Epithelial cell of proximal tubule (primary cell): ENCODE measurements around the gene AP4E1. TPM values are rescaled to one million over a fixed set of nuclear protein-coding genes. Genes with fewer than 3 reads are reported as not detected.

ENCODE experiments used
- DNase-seq: peaks from one replicate; pipeline ENCODE4 v3.0.0-alpha.2; 2011; ENCODE audit warnings: low read depth
- H3K4me3 ChIP-seq: 2 replicates; pipeline ENCODE4 v1.5.1; 2011; ENCODE audit warnings: low read depth, mild to moderate bottlenecking, low read length
- total RNA-seq: library from RNA; depleted of rRNA; stranded (reverse); fragments of >200 nt; gene quantifications from 2 replicates; pipeline ENCODE4 v1.2.3, GENCODE V29; 2015
- TF ChIP-seq, protein P1 (sequence below): conservative IDR thresholded peaks from 2 replicates; pipeline ENCODE4 v1.5.1; 2012; ENCODE audit warnings: low read depth, mild to moderate bottlenecking, low read length

The AP4E1 gene
- total RNA-seq, 1 donor from 2014 or later = 4.6 TPM

DNA sequence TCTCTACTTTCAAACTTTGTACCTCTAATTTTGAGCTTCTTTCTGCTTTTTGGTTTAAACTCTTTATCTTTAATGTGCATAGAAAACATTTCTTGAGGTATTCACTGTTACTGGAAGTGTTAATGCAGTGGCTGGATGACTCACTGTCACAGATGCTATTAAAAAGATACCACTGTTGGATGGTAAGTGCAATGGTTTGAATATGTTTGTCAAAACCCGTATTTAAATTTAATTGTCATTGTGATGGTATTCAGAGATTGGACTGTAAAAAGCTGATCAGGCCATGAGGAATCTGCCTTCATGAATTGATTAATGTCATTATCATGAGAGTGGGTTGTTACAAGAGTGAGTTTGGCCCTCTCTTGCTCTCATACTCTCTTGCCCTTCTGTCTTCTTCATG is 70.6 kb downstream of the AP4E1 start:
- TF ChIP-seq, protein P1, sequence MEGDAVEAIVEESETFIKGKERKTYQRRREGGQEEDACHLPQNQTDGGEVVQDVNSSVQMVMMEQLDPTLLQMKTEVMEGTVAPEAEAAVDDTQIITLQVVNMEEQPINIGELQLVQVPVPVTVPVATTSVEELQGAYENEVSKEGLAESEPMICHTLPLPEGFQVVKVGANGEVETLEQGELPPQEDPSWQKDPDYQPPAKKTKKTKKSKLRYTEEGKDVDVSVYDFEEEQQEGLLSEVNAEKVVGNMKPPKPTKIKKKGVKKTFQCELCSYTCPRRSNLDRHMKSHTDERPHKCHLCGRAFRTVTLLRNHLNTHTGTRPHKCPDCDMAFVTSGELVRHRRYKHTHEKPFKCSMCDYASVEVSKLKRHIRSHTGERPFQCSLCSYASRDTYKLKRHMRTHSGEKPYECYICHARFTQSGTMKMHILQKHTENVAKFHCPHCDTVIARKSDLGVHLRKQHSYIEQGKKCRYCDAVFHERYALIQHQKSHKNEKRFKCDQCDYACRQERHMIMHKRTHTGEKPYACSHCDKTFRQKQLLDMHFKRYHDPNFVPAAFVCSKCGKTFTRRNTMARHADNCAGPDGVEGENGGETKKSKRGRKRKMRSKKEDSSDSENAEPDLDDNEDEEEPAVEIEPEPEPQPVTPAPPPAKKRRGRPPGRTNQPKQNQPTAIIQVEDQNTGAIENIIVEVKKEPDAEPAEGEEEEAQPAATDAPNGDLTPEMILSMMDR = no peak
- DNase-seq = no peak
- H3K4me3 ChIP-seq = no peak overlapping the region

DNA sequence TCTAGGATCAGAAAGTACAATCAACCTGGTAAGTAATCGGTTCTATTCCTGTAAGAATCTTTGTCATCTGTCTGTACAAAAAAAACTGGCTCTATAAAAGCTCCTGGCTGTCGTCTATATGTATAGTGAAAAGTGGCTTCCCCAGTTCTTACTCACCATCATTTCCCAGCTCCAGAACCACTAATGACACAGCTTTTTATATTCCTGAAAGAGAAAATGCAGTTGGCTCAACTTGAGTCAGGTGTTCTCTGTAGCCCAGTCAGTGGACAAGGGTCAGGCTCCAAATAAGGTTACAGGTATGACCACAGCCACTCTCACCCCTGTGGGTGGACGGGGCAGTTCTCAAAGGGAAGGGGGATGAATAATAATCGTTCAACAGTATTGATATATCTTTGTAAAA is 85.1 kb downstream of the AP4E1 start:
- DNase-seq = no peak
- no peak overlapping the region for H3K4me3 ChIP-seq
- TF ChIP-seq, protein P1 = no peak

DNA sequence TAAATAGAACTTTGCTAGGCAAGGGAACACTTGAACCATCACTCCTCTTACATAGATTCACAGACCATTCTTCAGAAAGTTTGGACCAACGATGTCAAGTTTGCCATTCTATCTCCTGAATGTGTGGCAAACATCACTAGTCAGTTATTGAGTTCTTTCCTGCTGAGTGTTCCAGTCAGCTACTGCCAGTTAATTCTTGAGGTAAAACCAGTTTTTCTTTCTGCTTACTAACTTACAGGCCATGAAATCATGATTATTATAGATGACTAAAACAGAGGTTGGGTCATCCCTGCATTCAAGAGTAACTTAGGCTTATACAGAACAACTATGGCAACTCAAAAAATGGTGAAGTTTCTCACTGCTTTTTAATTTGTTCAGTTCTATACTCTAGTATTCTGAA is 88.2 kb downstream of the AP4E1 start:
- no peak overlapping the region for H3K4me3 ChIP-seq
- TF ChIP-seq, protein P1 = no peak
- DNase-seq = no peak

DNA sequence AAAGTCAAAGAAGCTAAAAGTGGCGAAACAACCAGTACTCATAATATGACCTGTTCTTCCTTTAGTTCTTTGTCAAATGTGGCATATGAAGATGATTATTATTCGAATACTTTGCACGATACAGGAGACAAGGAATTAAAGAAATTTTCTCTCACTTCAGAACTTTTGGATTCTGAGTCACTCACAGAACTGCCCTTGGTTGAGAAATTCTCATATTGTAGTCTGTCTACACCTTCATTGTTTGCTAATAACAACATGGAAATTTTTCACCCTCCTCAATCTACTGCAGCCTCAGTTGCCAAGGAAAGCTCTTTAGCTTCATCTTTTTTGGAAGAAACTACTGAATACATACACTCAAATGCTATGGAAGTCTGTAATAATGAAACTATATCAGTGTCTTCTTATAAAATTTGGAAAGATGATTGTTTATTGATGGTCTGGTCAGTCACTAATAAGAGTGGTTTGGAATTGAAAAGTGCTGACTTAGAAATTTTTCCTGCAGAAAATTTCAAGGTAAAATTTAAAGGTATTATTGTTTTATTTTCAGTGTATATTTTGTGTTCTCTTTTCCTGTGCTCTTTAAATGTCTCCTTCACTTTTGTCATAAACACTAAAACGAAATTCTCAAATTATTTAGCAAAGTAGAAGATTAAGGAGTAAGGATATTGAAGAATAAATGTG is 89.0 kb downstream of the AP4E1 start:
- no peak for DNase-seq
- no peak overlapping the region for H3K4me3 ChIP-seq
- TF ChIP-seq, protein P1 = no peak

DNA sequence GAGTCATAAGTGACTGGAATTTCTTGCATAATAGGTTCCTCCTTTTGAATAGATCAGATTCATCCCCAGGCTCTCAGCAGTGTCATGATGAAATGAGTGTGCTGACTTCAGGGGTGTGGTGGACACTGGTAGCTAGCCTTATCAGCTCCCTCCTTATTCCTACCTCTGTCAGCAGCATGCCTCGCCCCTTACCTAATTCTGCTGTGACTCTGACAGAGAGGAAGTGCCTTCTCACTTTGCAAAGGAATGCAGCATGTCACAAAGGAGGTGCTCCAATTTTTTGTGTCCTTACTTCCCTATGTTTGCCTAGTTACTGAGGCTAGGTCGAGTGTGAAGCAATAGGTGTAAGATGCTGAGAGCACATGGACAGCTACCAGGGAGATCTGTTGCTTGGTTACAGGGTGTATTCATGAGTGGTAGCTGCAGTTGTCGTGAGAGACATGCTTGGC is 95.6 kb downstream of the AP4E1 start:
- TF ChIP-seq, protein P1 = no peak
- no peak for DNase-seq
- no peak overlapping the region for H3K4me3 ChIP-seq

DNA sequence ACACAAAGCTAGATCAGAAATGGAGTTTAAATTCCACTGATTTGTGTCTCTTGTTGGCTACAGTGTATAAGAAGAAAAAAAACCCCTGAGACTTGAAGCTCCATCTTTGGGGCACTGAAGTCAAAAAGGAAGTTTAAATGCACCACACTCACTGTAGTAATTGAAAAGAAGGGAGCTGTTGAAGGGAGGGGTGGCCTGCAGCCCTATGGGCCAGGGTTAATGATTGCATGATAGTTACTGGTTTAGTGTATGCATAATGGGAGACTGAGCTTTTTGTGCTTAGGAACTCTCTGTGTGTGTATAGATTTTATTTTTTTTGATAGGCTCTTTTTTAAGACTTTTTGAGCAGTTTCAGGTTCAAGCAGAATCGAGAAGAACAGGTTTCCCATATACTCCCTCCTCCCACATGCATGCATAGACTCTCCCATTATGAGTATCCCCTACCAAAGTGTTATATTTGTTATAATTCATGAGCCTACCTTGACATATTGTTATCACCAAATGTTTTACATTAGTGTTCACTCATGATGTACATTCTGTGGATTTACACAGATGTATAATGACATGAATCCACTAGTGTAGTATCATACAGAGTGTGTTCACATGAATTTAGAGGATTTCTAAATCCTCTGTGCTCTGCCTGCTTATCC is 98.0 kb downstream of the AP4E1 start:
- H3K4me3 ChIP-seq = no peak overlapping the region
- no peak for DNase-seq
- TF ChIP-seq, protein P1 = no peak
